HG03103 (cell line): Measurements from ENCODE around the gene TPO.
"Not testable (repeated sequence)": the region's sequence is repeated elsewhere in the genome, so short reads cannot be mapped to it uniquely, and the experiment has no call there.

Experiments
- ATAC-seq: cut with Tn5 transposase; IDR thresholded peaks from one replicate; pipeline ENCODE4 v1.9.1; 2021; ENCODE audit warnings: low read depth; ENCODE audit not compliant: unreplicated experiment

The TPO gene

GRCh38 chr2:1571477-1572417 is 158.5 kb downstream of the TPO start:
- no peak for ATAC-seq

GRCh38 chr2:1572638-1573037 is 159.4 kb downstream of the TPO start:
- ATAC-seq, result no peak

- ATAC-seq, result no peak
These were observed 164.6 kb downstream of the TPO start for GRCh38 chr2:1577846-1578245.

DNA sequence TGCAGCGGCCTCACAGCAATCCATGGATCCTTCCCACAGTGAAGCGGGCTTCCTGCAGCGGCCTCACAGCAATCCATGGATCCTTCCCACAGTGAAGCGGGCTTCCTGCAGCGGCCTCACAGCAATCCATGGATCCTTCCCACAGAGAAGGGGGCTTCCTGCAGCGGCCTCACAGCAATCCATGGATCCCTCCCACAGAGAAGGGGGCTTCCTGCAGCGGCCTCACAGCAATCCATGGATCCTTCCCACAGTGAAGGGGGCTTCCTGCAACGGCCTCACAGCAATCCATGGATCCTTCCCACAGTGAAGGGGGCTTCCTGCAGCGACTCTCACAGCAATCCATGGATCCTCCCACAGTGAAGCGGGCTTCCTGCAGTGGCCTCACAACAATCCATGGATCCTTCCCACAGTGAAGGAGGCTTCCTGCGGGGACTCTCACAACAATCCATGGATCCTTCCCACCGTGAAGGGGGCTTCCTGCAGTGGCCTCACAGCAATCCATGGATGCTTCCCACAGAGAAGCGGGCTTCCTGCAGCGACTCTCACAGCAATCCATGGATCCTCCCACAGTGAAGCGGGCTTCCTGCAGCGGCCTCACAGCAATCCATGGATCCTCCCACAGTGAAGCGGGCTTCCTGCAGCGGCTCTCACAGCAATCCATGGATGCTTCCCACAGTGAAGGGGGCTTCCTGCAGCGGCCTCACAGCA is 168.1 kb downstream of the TPO start:
- ATAC-seq, result not testable (repeated sequence)

DNA sequence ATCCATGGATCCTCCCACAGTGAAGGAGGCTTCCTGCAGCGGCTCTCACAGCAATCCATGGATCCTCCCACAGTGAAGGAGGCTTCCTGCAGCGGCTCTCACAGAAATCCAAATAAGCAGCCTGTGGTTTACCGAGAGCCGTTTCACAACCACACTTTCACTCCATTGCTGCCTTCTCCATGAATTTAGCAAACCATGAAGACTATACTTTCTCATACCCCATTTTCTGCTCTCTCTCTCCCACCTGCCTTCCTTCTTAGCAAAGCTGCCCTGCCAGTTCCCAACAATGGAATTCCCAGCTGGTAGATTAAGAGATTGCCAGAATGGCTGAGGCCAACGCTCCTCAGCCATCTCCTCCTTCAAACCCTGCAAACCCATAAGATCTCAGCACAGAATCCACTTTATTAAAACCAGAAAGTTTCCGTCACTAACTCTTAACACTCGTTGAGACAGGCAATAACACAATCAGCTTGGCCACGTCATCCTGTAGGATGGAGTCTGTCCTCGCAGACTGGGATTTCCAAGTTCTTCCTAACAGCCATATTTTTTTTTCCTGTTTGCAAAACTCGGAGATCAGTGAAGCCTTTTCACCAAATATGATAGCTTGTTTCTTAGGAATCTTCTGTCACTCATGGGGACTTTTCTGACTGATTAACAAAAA is 168.8 kb downstream of the TPO start:
- no peak for ATAC-seq

GRCh38 chr2:1582891-1583341 is 169.7 kb downstream of the TPO start:
- ATAC-seq, result no peak

- no peak for ATAC-seq
These were observed 170.8 kb downstream of the TPO start for GRCh38 chr2:1584051-1584531.

- no peak for ATAC-seq
These were observed 171.6 kb downstream of the TPO start for GRCh38 chr2:1584691-1585485.

DNA sequence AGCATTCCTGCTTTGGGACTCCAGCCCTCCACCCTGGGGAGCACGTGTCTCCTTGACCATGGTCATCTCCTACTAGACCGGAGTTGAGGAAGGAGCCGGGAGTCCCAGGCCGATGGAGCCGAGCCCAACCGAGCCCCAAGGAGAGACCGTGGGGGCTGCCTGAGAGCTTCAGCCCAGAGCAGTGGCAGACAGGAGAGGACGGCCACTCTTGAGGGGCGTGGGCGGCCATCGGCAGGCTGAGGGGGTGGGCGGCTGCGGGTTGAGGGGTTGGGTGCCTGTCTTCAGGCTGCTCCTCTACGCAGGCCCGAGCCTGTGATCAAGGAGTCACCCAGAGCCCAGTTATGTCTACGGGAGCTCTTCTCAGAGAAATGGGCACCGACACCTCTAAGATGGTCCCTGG is 172.4 kb downstream of the TPO start:
- ATAC-seq, result no peak

GRCh38 chr2:1586251-1586922 is 173.1 kb downstream of the TPO start:
- no peak for ATAC-seq

- no peak for ATAC-seq
These were observed 173.9 kb downstream of the TPO start for GRCh38 chr2:1586923-1587840.

DNA sequence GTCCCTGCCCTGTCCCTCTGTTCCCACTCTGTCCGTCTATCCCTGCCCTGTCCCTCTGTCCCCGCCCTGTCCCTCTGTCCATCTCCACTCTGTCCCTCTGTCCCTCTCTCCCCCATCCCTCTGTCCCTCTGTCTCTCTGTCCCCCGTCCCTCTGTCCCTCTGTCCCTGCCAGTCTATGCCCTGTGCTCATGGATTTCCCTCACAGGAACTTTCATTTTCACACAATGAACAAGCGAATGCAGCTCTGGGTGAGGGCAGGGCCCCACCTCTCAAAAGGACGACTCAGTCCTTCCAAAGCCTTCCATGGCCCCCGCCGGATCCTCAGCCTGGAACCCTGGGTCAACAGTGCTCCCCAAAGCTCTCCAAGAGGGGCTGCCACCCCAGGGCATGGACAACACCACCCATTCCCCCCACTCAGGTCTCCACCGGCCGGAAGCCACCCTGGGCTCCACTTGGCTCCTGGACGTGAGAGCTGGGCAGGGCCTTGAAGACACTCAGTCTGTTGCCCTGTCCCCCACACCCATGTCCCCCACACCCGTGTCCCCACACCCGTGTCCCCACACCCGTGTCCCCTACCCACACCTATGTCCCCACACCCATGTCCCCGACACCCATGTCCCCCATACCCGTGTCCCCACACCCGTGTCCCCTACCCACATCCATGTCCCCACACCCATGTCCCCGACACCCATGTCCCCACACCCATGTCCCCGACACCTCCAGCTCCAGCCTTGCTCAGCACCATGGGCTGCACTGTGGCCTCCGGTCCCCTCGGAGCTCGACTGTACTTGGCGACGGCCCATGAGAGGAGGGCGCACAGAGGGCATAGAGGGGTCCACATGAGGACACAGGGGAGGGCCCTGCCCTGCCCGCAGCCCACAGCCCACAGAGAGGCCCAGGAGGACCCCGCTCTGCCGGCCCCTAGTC is 175.1 kb downstream of the TPO start:
- ATAC-seq, result no peak

DNA sequence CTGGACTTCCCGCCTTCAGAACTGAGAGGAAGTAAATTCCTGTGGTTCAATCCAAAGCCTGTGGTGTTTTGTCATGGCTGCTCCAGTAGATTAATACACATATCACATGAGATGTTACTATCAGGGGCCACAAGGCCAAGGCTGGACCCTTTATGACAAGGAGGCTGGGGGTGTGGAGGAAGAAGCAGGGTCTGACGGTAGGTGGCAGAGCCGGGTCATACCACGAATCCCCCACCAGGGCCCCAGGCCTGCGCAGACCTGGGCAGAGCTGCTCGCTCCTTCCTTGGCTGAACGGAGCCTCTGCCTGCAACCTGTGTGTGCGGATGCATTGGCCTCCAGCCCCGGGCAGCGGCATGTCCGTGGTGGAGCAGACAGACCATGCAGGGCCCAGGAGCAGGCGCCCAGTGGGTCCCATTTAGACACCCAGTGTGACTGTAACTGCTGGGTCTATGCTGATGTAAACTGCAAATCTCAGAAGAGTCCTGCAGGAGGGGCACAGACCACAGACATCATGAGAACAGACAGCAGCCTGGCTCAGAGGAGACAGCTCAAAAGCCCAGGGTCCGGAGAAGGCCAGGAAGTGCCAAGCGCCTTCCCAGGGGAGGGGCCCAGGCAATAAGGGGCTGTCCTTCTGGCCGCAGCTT is 175.8 kb downstream of the TPO start:
- no peak for ATAC-seq

DNA sequence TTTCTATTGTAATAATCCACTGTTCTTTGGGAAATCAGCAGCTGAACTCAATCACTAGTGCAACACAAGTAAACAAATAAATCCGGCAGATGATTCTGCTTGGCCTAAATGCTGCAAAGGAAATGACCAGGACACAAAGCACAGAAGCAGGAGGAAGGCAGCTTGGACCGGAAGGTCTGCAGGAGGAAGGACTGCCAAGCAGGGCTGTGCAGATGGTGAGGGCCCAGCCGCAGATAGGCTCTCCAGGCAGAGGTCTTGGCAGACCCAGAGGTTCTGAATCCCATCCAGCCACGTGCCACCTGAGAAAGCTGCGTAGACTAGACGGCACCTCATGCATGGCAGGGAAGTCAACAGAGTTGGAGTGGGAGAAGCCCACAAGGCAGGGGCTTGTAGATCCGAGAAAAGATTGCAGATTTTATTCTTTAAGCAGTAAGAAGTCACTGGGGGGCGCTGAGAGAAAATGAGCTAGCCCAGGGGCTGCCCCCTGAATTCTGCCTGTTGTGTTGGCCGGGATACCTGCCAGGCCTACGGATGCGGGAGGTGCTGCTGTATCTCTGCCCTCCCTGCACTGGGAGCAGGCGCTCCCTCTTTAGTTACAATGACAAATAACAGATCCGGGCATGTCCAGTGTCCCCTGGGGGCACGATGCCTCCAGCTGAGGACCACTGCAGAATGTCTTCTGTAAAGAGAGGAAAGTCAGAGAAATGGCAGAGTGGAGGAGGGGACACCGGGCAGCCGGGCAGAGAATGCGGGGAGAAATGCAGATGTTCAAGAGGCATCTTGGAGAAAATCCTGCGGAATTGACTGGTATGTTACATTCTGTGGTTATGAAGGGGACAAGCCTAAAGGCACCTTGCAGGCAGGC is 177.6 kb downstream of the TPO start:
- no peak for ATAC-seq

- ATAC-seq, result no peak
These were observed 178.2 kb downstream of the TPO start for GRCh38 chr2:1591461-1591770.
